ENCODE results near the gene RGS8.

RGS8 gene

GRCh38 chr1:182639330-182639729 lies 45.1 kb downstream of the RGS8 start:
- Histone ChIP-seq H3K9me3 (ENCODE audit: control insufficient read depth in 2 of 2, low read length in 2 of 2) (no peaks in the 10 kb centered on the region), H3K27ac (ENCODE audit: low read length) (no peak overlapping the region), H3K36me3 (ENCODE audit: control insufficient read depth in 2 of 2, insufficient read depth in 2 of 2, low read length in 2 of 2) (no peaks in the 10 kb centered on the region), H3K27me3 (ENCODE audit: control insufficient read depth in 1 of 2, insufficient read depth in 2 of 2, low read length in 2 of 2) (no peaks in the 10 kb centered on the region), H3K4me3 (ENCODE audit: low read length in 2 of 2) (no peak overlapping the region), H3K4me1 (ENCODE audit: control insufficient read depth, insufficient read depth, low read length) (no peaks in the 10 kb centered on the region), H3K9ac (ENCODE audit: low read length in 2 of 2) (no peak overlapping the region)

DNA sequence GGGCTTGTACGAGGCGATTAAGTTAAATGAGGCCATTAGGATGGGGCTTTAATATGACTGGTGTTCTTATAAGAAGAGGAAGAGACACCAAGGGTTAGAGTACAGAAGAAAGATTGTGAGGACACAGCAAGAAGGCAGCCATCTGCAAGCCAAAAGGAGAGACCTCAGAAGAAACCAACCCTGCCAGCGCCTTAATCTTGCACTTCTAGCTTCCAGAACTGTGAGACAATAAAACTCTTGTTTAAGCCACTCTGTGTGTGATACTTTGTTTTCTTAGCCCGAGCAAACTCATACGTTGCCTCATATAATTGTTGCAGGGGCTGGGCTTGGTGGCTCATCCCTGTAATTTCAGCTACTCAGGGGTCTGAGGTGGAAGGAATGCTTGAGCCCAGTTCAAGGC lies 46.6 kb downstream of the RGS8 start:
- Histone ChIP-seq H3K4me3 (ENCODE audit: low read length in 2 of 2) (no peak overlapping the region), H3K27me3 (ENCODE audit: control insufficient read depth in 1 of 2, insufficient read depth in 2 of 2, low read length in 2 of 2) (no peaks in the 10 kb centered on the region), H3K36me3 (ENCODE audit: control insufficient read depth in 2 of 2, insufficient read depth in 2 of 2, low read length in 2 of 2) (no peaks in the 10 kb centered on the region), H3K27ac (ENCODE audit: low read length) (no peak overlapping the region), H3K9me3 (ENCODE audit: control insufficient read depth in 2 of 2, low read length in 2 of 2) (no peaks in the 10 kb centered on the region), H3K9ac (ENCODE audit: low read length in 2 of 2) (no peak overlapping the region), H3K4me1 (ENCODE audit: control insufficient read depth, insufficient read depth, low read length) (no peaks in the 10 kb centered on the region)

DNA sequence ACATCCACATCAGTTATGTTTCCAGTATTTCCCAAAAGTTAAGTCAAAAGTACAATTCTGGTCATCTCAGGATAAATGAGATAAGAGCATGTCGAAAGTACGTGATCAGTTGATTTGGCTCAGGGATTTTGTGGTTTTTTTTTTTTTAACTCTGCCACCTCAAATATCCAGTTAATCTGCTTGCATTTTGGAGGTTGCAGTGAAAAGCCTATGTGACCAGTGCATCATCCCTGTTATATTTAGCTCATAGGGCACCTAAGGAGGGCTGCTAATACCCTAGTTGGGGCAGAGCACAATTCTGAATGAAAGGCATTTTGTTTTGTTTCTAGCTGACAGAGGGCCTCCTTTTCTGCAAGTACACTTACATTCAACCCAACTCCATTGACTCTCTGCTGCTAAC lies 48.5 kb downstream of the RGS8 start:
- no peak overlapping the region for H3K27ac ChIP-seq (ENCODE audit: low read length)
- no peaks in the 10 kb centered on the region for H3K4me1 ChIP-seq (ENCODE audit: control insufficient read depth, insufficient read depth, low read length)
- no peaks in the 10 kb centered on the region for H3K36me3 ChIP-seq (ENCODE audit: control insufficient read depth in 2 of 2, insufficient read depth in 2 of 2, low read length in 2 of 2)
- H3K4me3 ChIP-seq (ENCODE audit: low read length in 2 of 2), result no peak overlapping the region
- H3K9me3 ChIP-seq (ENCODE audit: control insufficient read depth in 2 of 2, low read length in 2 of 2), result no peaks in the 10 kb centered on the region
- H3K27me3 ChIP-seq (ENCODE audit: control insufficient read depth in 1 of 2, insufficient read depth in 2 of 2, low read length in 2 of 2), result no peaks in the 10 kb centered on the region
- H3K9ac ChIP-seq (ENCODE audit: low read length in 2 of 2), result no peak overlapping the region
